Measurements from ENCODE around the gene PTPA. TPM values are rescaled to one million over a fixed set of nuclear protein-coding genes. Genes with fewer than 3 reads are reported as not detected.

The PTPA gene
- total and polyA plus RNA-seq, 9 of the 15 experiments (the other 6 are each of a cell fraction or from before 2014, with no cell fraction given): 1.7 to 121 (median 72.6) TPM

- TF ChIP-seq EP300 (IDR thresholded peaks at IDR 0.05; ENCODE audit: low read length): peak; percentile 67
- no peak for TF ChIP-seq SAFB (IDR thresholded peaks at IDR 0.05; ENCODE audit: borderline replicate concordance, low read depth, low read length)
- TF ChIP-seq CXXC5 (CRISPR knock-in tag; IDR thresholded peaks at IDR 0.05): 0 out of 2 replicates have a peak, but pooled peaks have one; percentile 58
- TF ChIP-seq SLC30A9 (CRISPR knock-in tag; IDR thresholded peaks at IDR 0.05): no peak
- TF ChIP-seq HMG20A (CRISPR knock-in tag; conservative IDR thresholded peaks at IDR 0.05): no peak
- TF ChIP-seq MLLT1 (IDR thresholded peaks at IDR 0.05): peak in 1 of 2 experiments; percentile 49; a peak in 1 of 4 replicates
- no peak for TF ChIP-seq CUX1 (CRISPR knock-in tag; IDR thresholded peaks at IDR 0.05)
- TF ChIP-seq NBN (IDR thresholded peaks at IDR 0.05; ENCODE audit: low read depth): peak; percentile 48; the same call in 1 of the 2 replicates
- TF ChIP-seq PBX2 (CRISPR knock-in tag; IDR thresholded peaks at IDR 0.05; ENCODE audit: low read depth): no peak
- 0 out of 2 replicates have a peak, but pooled peaks have one; percentile 45 for TF ChIP-seq PBX2 (tag; conservative IDR thresholded peaks at IDR 0.05; ENCODE audit: low read depth)
- peak; percentile 78 for TF ChIP-seq PKNOX1 (IDR thresholded peaks at IDR 0.05)
- TF ChIP-seq SRSF9 (IDR thresholded peaks at IDR 0.05; ENCODE audit: borderline replicate concordance, low read depth, low read length): no peak
- 0 out of 2 replicates have a peak, but pooled peaks have one; percentile 28 for TF ChIP-seq RNF2 (IDR thresholded peaks at IDR 0.05)
Measured at GRCh38 chr9:129139993-129140396, 28.8 kb downstream of the PTPA start (continued).
